ENCODE measurements around the gene MEIOC.

DNA sequence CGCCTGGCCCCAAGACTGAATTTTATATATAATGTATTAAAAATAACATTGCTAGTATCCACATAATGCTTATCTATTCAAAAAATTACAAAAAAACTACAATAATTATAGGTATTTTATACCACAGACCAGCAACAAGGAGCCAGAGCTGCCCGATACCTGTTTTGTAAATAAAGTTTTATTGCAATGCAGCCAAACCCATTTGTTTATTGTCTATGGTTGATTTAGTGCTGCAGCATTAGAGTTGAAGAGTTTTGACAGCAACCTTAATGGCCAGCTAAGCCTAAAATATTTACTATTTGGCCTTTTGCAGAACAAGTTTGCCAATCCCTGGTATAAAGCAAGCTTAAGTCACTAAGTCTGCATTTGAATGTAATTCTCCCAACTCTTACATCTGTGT is 5.6 kb downstream of the MEIOC start:
- TF ChIP-seq, protein P1, sequence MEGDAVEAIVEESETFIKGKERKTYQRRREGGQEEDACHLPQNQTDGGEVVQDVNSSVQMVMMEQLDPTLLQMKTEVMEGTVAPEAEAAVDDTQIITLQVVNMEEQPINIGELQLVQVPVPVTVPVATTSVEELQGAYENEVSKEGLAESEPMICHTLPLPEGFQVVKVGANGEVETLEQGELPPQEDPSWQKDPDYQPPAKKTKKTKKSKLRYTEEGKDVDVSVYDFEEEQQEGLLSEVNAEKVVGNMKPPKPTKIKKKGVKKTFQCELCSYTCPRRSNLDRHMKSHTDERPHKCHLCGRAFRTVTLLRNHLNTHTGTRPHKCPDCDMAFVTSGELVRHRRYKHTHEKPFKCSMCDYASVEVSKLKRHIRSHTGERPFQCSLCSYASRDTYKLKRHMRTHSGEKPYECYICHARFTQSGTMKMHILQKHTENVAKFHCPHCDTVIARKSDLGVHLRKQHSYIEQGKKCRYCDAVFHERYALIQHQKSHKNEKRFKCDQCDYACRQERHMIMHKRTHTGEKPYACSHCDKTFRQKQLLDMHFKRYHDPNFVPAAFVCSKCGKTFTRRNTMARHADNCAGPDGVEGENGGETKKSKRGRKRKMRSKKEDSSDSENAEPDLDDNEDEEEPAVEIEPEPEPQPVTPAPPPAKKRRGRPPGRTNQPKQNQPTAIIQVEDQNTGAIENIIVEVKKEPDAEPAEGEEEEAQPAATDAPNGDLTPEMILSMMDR (IDR thresholded peaks at IDR 0.05; ENCODE audit: extremely low read depth in 1 of 2, insufficient read depth in 1 of 2, low read depth in 1 of 2, low read length in 2 of 2): no peak
- no peak for TF ChIP-seq POLR2A (IDR thresholded peaks at IDR 0.05; ENCODE audit: low read depth, low read length)
- no peak for TF ChIP-seq MYC (IDR thresholded peaks at IDR 0.05; ENCODE audit: low read depth, low read length)
- no peak for TF ChIP-seq EZH2 (IDR thresholded peaks at IDR 0.05; ENCODE audit: borderline replicate concordance, low read depth, low read length, severe bottlenecking)
- TF ChIP-seq POLR2AphosphoS5 (IDR thresholded peaks at IDR 0.05; ENCODE audit: insufficient read depth, low read depth, low read length): no peak
- TF ChIP-seq, protein P2, sequence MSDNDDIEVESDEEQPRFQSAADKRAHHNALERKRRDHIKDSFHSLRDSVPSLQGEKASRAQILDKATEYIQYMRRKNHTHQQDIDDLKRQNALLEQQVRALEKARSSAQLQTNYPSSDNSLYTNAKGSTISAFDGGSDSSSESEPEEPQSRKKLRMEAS (IDR thresholded peaks at IDR 0.05; ENCODE audit: insufficient read depth, insufficient read length): no peak
